ENCODE data around the gene MAP1B.

DNA sequence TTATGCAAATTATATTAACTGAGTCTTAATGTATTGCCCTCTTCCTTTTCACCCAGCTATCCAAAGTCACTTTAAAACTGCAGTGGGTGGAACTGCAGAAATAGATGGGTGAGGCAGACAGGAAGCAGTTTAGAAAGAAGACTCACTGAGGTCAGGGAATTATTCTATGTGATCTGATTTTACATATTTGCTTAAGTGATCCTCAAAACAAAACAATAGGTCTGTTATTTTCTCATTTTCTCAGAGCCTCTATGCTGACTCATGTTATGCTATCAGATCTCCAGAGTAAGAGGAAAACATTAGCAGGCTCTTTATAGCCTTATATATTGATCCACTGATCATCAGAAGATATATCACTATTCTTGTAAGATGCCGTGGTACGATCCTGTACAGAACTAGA is 149.3 kb downstream of the MAP1B start:
- TF ChIP-seq, protein P1, sequence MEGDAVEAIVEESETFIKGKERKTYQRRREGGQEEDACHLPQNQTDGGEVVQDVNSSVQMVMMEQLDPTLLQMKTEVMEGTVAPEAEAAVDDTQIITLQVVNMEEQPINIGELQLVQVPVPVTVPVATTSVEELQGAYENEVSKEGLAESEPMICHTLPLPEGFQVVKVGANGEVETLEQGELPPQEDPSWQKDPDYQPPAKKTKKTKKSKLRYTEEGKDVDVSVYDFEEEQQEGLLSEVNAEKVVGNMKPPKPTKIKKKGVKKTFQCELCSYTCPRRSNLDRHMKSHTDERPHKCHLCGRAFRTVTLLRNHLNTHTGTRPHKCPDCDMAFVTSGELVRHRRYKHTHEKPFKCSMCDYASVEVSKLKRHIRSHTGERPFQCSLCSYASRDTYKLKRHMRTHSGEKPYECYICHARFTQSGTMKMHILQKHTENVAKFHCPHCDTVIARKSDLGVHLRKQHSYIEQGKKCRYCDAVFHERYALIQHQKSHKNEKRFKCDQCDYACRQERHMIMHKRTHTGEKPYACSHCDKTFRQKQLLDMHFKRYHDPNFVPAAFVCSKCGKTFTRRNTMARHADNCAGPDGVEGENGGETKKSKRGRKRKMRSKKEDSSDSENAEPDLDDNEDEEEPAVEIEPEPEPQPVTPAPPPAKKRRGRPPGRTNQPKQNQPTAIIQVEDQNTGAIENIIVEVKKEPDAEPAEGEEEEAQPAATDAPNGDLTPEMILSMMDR (IDR thresholded peaks at IDR 0.05; ENCODE audit: borderline replicate concordance, extremely low read depth, low read length, poor library complexity, severe bottlenecking) = no peak
- TF ChIP-seq EZH2 (IDR thresholded peaks at IDR 0.05; ENCODE audit: borderline replicate concordance, low read depth, low read length, severe bottlenecking) = no peak
